Stimulated activated naive B cell treated with anti-CD40 and anti-IgM and Interleukin-4, amounts not matched to agents 10 μg/mL and 1 μg/mL and 100 μg/mL, for 72 hours (primary cell): ENCODE measurements around the gene PAX7.
"Not testable (repeated sequence)": the region's sequence is repeated elsewhere in the genome, so short reads cannot be mapped to it uniquely, and the experiment has no call there.

Experiments
- ATAC-seq, 2 donors: fragments of 150-1000 bp; cut with Tn5 transposase; replicated peaks; 2 replicates each; pipeline ENCODE4 v1.10.0; 2021; ENCODE audit warnings: moderate library complexity in 1 of 2
- DNase-seq: peaks from one replicate; pipeline ENCODE4 v3.0.0; 2021
- H3K27ac Mint-ChIP-seq: one replicate; pipeline ENCODE4 v1.8.0; 2022; ENCODE audit warnings: mild to moderate bottlenecking, mixed read lengths
- H3K27me3 Mint-ChIP-seq, 2 donors: one replicate each; pipeline ENCODE4 v1.8.0; 2022; ENCODE audit warnings: mixed read lengths in 2 of 2
- H3K36me3 Mint-ChIP-seq, 2 donors: one replicate each; pipeline ENCODE4 v1.8.0; 2022; ENCODE audit warnings: mixed read lengths in 2 of 2, mild to moderate bottlenecking in 1 of 2
- H3K4me1 Mint-ChIP-seq, 2 donors: one replicate each; pipeline ENCODE4 v1.8.0; 2022; ENCODE audit warnings: mixed read lengths in 2 of 2, mild to moderate bottlenecking in 1 of 2
- H3K4me3 Mint-ChIP-seq, 2 donors: one replicate each; pipeline ENCODE4 v1.8.0; 2022; ENCODE audit warnings: mild to moderate bottlenecking in 2 of 2, mixed read lengths in 2 of 2, moderate library complexity in 1 of 2
- H3K9me3 Mint-ChIP-seq, 2 donors: one replicate each; pipeline ENCODE4 v1.8.0; 2022; ENCODE audit warnings: mixed read lengths in 2 of 2, mild to moderate bottlenecking in 1 of 2

Gene PAX7

GRCh38 chr1:18738617-18739016, 108.0 kb downstream of the PAX7 start:
- Mint-ChIP-seq H3K27me3 (peaks cover 19 to 23% of the 10 kb centered on the region in 2 donors), H3K9me3 (peaks cover 0 to 2% of the 10 kb centered on the region in 2 donors), H3K4me3 (no peak overlapping the region), H3K4me1 (no peaks in the 10 kb centered on the region), H3K27ac (no peak overlapping the region), H3K36me3 (no peaks in the 10 kb centered on the region)
- DNase-seq (no peak), ATAC-seq (no peak)

GRCh38 chr1:18739408-18739807, 108.8 kb downstream of the PAX7 start:
- Mint-ChIP-seq H3K9me3 (peaks cover 3% of the 10 kb centered on the region in 2 donors), H3K4me3 (no peak overlapping the region), H3K36me3 (no peaks in the 10 kb centered on the region), H3K4me1 (no peaks in the 10 kb centered on the region), H3K27ac (no peak overlapping the region), H3K27me3 (peaks cover 21 to 26% of the 10 kb centered on the region in 2 donors)
- ATAC-seq (no peak), DNase-seq (no peak)

- H3K9me3 Mint-ChIP-seq = peaks cover 4 to 5% of the 10 kb centered on the region in 2 donors
- no peaks in the 10 kb centered on the region for H3K4me1 Mint-ChIP-seq
- no peaks in the 10 kb centered on the region for H3K36me3 Mint-ChIP-seq
- ATAC-seq (no peak), DNase-seq (no peak)
- H3K27ac Mint-ChIP-seq = no peak overlapping the region
- peaks cover 18 to 23% of the 10 kb centered on the region in 2 donors for H3K27me3 Mint-ChIP-seq
- no peak overlapping the region for H3K4me3 Mint-ChIP-seq
Measured at GRCh38 chr1:18739897-18740296, 109.3 kb downstream of the PAX7 start.

GRCh38 chr1:18740617-18741016, 110.0 kb downstream of the PAX7 start:
- Mint-ChIP-seq H3K27ac (no peak overlapping the region), H3K36me3 (no peaks in the 10 kb centered on the region), H3K9me3 (peaks cover 4 to 5% of the 10 kb centered on the region in 2 donors), H3K4me3 (no peak overlapping the region), H3K27me3 (peaks cover 17 to 23% of the 10 kb centered on the region in 2 donors), H3K4me1 (no peaks in the 10 kb centered on the region)
- DNase-seq = no peak
- no peak for ATAC-seq

- no peaks in the 10 kb centered on the region for H3K36me3 Mint-ChIP-seq
Measured at GRCh38 chr1:18743233-18743632, 112.6 kb downstream of the PAX7 start.

GRCh38 chr1:18744381-18744780, 113.7 kb downstream of the PAX7 start:
- not testable (repeated sequence) for H3K4me1 Mint-ChIP-seq, H3K9me3 Mint-ChIP-seq, DNase-seq, H3K36me3 Mint-ChIP-seq, H3K27ac Mint-ChIP-seq, ATAC-seq, H3K4me3 Mint-ChIP-seq
- H3K27me3 Mint-ChIP-seq = peaks cover 13 to 35% of the 10 kb centered on the region in 2 donors

More at GRCh38 chr1:18743233-18743632, 112.6 kb downstream of the PAX7 start:
- no peaks in the 10 kb centered on the region for H3K4me1 Mint-ChIP-seq
- ATAC-seq = no peak
- no peak overlapping the region for H3K4me3 Mint-ChIP-seq
- no peak for DNase-seq
- H3K27ac Mint-ChIP-seq = no peak overlapping the region
- H3K27me3 Mint-ChIP-seq = peaks cover 17 to 32% of the 10 kb centered on the region in 2 donors
- H3K9me3 Mint-ChIP-seq = peaks cover 4 to 5% of the 10 kb centered on the region in 2 donors

- Mint-ChIP-seq H3K27me3 (peaks cover 10 to 38% of the 10 kb centered on the region in 2 donors), H3K4me1 (no peaks in the 10 kb centered on the region), H3K27ac (no peak overlapping the region), H3K9me3 (peaks cover 6 to 9% of the 10 kb centered on the region in 2 donors), H3K36me3 (no peaks in the 10 kb centered on the region), H3K4me3 (no peak overlapping the region)
- ATAC-seq (no peak), DNase-seq (no peak)
Measured at GRCh38 chr1:18746981-18747380, 116.3 kb downstream of the PAX7 start.

GRCh38 chr1:18747671-18748070, 117.0 kb downstream of the PAX7 start:
- Mint-ChIP-seq H3K27ac (no peak overlapping the region), H3K36me3 (no peaks in the 10 kb centered on the region), H3K9me3 (peaks cover 6 to 9% of the 10 kb centered on the region in 2 donors), H3K27me3 (peaks cover 10 to 38% of the 10 kb centered on the region in 2 donors), H3K4me3 (no peak overlapping the region), H3K4me1 (no peaks in the 10 kb centered on the region)
- DNase-seq = no peak
- ATAC-seq = no peak

GRCh38 chr1:18748435-18748834, 117.8 kb downstream of the PAX7 start:
- Mint-ChIP-seq H3K36me3 (no peaks in the 10 kb centered on the region), H3K4me3 (no peak overlapping the region), H3K27ac (no peak overlapping the region), H3K9me3 (peaks cover 6 to 9% of the 10 kb centered on the region in 2 donors), H3K4me1 (no peaks in the 10 kb centered on the region), H3K27me3 (peaks cover 10 to 43% of the 10 kb centered on the region in 2 donors)
- ATAC-seq (no peak), DNase-seq (no peak)

GRCh38 chr1:18749569-18749968, 118.9 kb downstream of the PAX7 start:
- Mint-ChIP-seq H3K9me3 (peaks cover 10 to 14% of the 10 kb centered on the region in 2 donors), H3K27ac (no peak overlapping the region), H3K4me1 (no peaks in the 10 kb centered on the region), H3K4me3 (no peak overlapping the region), H3K36me3 (peaks cover 0 to 5% of the 10 kb centered on the region in 2 donors), H3K27me3 (peaks cover 10 to 43% of the 10 kb centered on the region in 2 donors)
- DNase-seq (no peak), ATAC-seq (no peak)

GRCh38 chr1:18750600-18750999, 120.0 kb downstream of the PAX7 start:
- peaks cover 14 to 18% of the 10 kb centered on the region in 2 donors for H3K9me3 Mint-ChIP-seq
- H3K27ac Mint-ChIP-seq = no peak overlapping the region
- ATAC-seq (no peak), DNase-seq (no peak)
- H3K36me3 Mint-ChIP-seq = peaks cover 0 to 5% of the 10 kb centered on the region in 2 donors
- no peak overlapping the region for H3K4me3 Mint-ChIP-seq
- peaks cover 9 to 44% of the 10 kb centered on the region in 2 donors for H3K27me3 Mint-ChIP-seq
- H3K4me1 Mint-ChIP-seq = no peaks in the 10 kb centered on the region

GRCh38 chr1:18751425-18751824, 120.8 kb downstream of the PAX7 start:
- Mint-ChIP-seq H3K27ac (no peak overlapping the region), H3K9me3 (peaks cover 19 to 21% of the 10 kb centered on the region in 2 donors), H3K27me3 (peaks cover 9 to 41% of the 10 kb centered on the region in 2 donors), H3K4me1 (no peaks in the 10 kb centered on the region), H3K36me3 (peaks cover 0 to 5% of the 10 kb centered on the region in 2 donors), H3K4me3 (no peak overlapping the region)
- ATAC-seq (no peak), DNase-seq (no peak)

- H3K27me3 Mint-ChIP-seq = peaks cover 9 to 39% of the 10 kb centered on the region in 2 donors
Measured at GRCh38 chr1:18752409-18752808, 121.8 kb downstream of the PAX7 start.

GRCh38 chr1:18760156-18760555, 129.5 kb downstream of the PAX7 start:
- Mint-ChIP-seq H3K9me3 (peaks cover 10 to 17% of the 10 kb centered on the region in 2 donors), H3K27ac (no peak overlapping the region), H3K4me1 (no peaks in the 10 kb centered on the region), H3K4me3 (no peak overlapping the region), H3K27me3 (peaks cover 21 to 36% of the 10 kb centered on the region in 2 donors), H3K36me3 (no peaks in the 10 kb centered on the region)
- DNase-seq = no peak
- ATAC-seq = no peak

More at GRCh38 chr1:18752409-18752808, 121.8 kb downstream of the PAX7 start:
- no peak overlapping the region for H3K4me3 Mint-ChIP-seq
- ATAC-seq (no peak), DNase-seq (no peak)
- no peaks in the 10 kb centered on the region for H3K4me1 Mint-ChIP-seq
- peaks cover 21 to 22% of the 10 kb centered on the region in 2 donors for H3K9me3 Mint-ChIP-seq
- H3K36me3 Mint-ChIP-seq = peaks cover 0 to 5% of the 10 kb centered on the region in 2 donors
- H3K27ac Mint-ChIP-seq = no peak overlapping the region

- Mint-ChIP-seq H3K27me3 (peaks cover 26 to 45% of the 10 kb centered on the region in 2 donors), H3K36me3 (no peaks in the 10 kb centered on the region), H3K27ac (no peak overlapping the region), H3K4me1 (no peaks in the 10 kb centered on the region), H3K4me3 (no peak overlapping the region), H3K9me3 (peaks cover 3 to 6% of the 10 kb centered on the region in 2 donors)
- DNase-seq = no peak
- ATAC-seq = no peak
Measured at GRCh38 chr1:18761948-18762840, 131.5 kb downstream of the PAX7 start.
